Activated CD4-positive, alpha-beta T cell treated with anti-CD3 and anti-CD28 coated beads for 36 hours (primary cell): ENCODE results near the gene MYL11. TPM values are rescaled to one million over a fixed set of nuclear protein-coding genes. Genes with fewer than 3 reads are reported as not detected.

Experiments used
- ATAC-seq: fragments of 200-7000 bp; cut with Tn5 transposase; one replicate; pipeline ENCODE4 v1.10.0; 2021; ENCODE audit warnings: mild to moderate bottlenecking, moderate library complexity
- CTCF ChIA-PET: fragments of 350-600 bp; sonication (Branson Sonifier 250); formaldehyde crosslinking; loops from one replicate; lab custom pipeline; 2021; ENCODE audit warnings: antibody characterized with exemption; lab: Charles Lee
- POLR2A ChIA-PET: fragments of 350-600 bp; sonication (Branson Sonifier 250); formaldehyde crosslinking; loops from one replicate; lab custom pipeline; 2021; ENCODE audit warnings: antibody characterized with exemption, inconsistent platforms; lab: Charles Lee
- DNase-seq: peaks from one replicate; pipeline ENCODE4 v3.0.0-alpha.2; 2020
- H3K27ac Mint-ChIP-seq: one replicate; pipeline ENCODE4 v1.8.0; 2021; ENCODE audit warnings: mixed read lengths
- H3K27me3 Mint-ChIP-seq: one replicate; pipeline ENCODE4 v1.8.0; 2021; ENCODE audit warnings: mixed read lengths
- H3K36me3 Mint-ChIP-seq: one replicate; pipeline ENCODE4 v1.8.0; 2021; ENCODE audit warnings: low read depth, mixed read lengths
- H3K4me1 Mint-ChIP-seq: one replicate; pipeline ENCODE4 v1.8.0; 2021; ENCODE audit warnings: mixed read lengths
- H3K4me3 Mint-ChIP-seq: one replicate; pipeline ENCODE4 v1.8.0; 2021; ENCODE audit warnings: mild to moderate bottlenecking, moderate library complexity, mixed read lengths
- H3K9me3 Mint-ChIP-seq: one replicate; pipeline ENCODE4 v1.8.0; 2021; ENCODE audit warnings: low read depth, mixed read lengths
- intact Hi-C, 2 experiments: fragments of 100-400 bp; cut with DNase I in 1 of 2; cut with micrococcal nuclease in 1 of 2; formaldehyde crosslinking; loops; one replicate each; pipeline versions ENCODE4 v1.14.2 to v1.15.1; 2022 to 2024; cut with DNase I, micrococcal nuclease
- total RNA-seq, 2 experiments: library from RNA; stranded (reverse); gene quantifications; one replicate each; pipeline ENCODE4 v1.2.3, GENCODE V29; 2021

Gene MYL11
- total RNA-seq, 2 experiments from 2014 or later = 0.69 to 1.6 TPM

DNA sequence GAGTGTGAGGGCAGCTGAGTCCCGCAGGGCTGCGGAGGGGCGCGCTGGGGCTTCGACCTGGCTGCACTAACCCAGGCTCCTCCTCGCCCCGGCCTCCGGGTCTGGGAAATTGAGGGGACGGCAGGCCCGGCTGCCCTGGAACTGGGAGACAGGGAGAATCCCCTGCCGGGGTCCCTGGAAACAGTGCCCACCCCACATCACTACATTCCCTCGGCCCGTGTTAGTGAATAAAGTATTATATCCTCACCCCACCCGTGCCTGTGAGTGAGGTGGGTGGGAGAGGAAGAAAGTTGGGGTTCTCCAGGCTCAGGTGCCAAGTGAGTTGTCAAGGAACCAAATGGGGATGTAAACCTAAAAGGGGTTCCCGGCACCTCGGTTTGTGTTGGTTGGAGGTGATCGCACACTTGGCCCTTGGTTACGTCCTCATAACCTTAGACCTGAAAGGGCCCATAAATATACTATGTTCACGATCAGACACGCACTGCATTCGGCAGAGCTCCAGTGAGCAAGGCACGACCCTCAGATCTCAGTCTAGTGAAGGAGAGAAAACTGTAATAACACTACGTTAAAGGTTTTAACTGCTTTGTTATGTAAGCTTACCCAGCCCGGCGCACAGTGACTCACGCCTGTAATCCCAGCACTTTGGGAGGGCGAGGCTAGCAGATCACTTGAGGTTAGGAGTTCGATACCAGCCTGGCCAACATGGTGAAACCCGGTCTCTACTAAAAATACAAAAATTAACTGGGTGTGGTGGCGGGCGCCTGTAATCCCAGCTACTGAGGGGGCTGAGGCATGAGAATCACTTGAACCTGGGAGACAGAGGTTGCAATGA lies 44.0 kb downstream of the MYL11 start:
- POLR2A ChIA-PET = interaction anchor here (0.7 to 2.5 kb wide), 12 partner anchors 9 to 235 kb away, joined by 3 to 14 read pairs (median 6); partner anchors contain the start of genes CORO1A, DCTPP1, ITGAL and SEPTIN1
- CTCF ChIA-PET = interaction anchor here (0.7 to 4.3 kb wide), 18 partner anchors 9 to 210 kb away, joined by 3 to 56 read pairs (median 4); partner anchors contain the start of genes DCTPP1, TBC1D10B, ZNF48 and ZNF764
- peak overlapping the region; percentile 69 for H3K27ac Mint-ChIP-seq
- intact Hi-C loops = loop anchor here in 1 of 2 experiments (1.0 kb wide), 1 partner anchor 117 kb away; no protein-coding TSS in a partner anchor
- H3K4me1 Mint-ChIP-seq = peaks cover 30% of the 10 kb centered on the region
- ATAC-seq = no peak
- H3K4me3 Mint-ChIP-seq = peak overlapping the region; percentile 49
- no peaks in the 10 kb centered on the region for H3K27me3 Mint-ChIP-seq
- no peaks in the 10 kb centered on the region for H3K9me3 Mint-ChIP-seq
- peak; percentile 31 for DNase-seq
- H3K36me3 Mint-ChIP-seq = peaks cover 43% of the 10 kb centered on the region

DNA sequence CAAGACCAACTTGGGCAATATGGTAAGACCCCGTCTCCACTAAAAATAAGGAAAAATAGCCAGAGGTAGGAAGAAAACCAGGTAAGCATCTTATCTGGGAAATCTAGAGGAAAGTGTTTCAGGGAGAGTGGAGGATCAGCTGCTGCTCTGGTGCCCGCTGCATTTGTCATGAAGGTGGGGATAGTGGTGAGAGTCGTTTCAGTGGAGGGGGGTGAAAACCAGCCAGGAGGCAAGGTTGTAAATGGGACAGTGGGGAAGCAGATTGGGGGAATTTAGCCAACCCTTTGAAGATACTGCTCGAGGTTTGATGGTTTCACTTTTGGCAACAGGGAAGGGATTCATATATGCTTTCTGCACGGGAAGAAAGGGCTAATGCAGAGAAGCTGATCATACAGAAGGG lies 46.4 kb downstream of the MYL11 start:
- Mint-ChIP-seq H3K4me3 (no peak overlapping the region), H3K27me3 (no peaks in the 10 kb centered on the region), H3K36me3 (peaks cover 50% of the 10 kb centered on the region), H3K4me1 (peaks cover 22% of the 10 kb centered on the region), H3K27ac (no peak overlapping the region), H3K9me3 (no peaks in the 10 kb centered on the region)
- ChIA-PET POLR2A (interaction anchor here (2.5 kb wide), 1 partner anchor 9 kb away, joined by 9 read pairs; the partner anchor contains the start of gene DCTPP1), CTCF (interaction anchor here (4.3 kb wide), 1 partner anchor 9 kb away, joined by 56 read pairs; the partner anchor contains the start of gene DCTPP1)
- ATAC-seq = no peak
- no peak for DNase-seq
- intact Hi-C loops = no loop called here

Other genes starting within 250 kb of the MYL11 start
- gene CORO1A, start 191.2 kb upstream of the MYL11 start, total RNA-seq = 1,000 to 10,000 TPM in 1 of 2 experiments, 100 to 1,000 TPM in 1; 997 to 1,175 TPM
- gene BOLA2B, start 181.1 kb upstream of the MYL11 start, total RNA-seq = 100 to 1,000 TPM; 188 to 190 TPM
- gene SLX1A, start 180.9 kb upstream of the MYL11 start, total RNA-seq = 10 to 100 TPM; 24.4 to 99.3 TPM
- gene SULT1A3, start 175.5 kb upstream of the MYL11 start, total RNA-seq = 10 to 100 TPM; 17.4 to 18.9 TPM
- gene NPIPB13, start 126.3 kb upstream of the MYL11 start, total RNA-seq = 10 to 100 TPM; 10.5 to 11.3 TPM
- gene CD2BP2, start 19.5 kb upstream of the MYL11 start, total RNA-seq = 10 to 100 TPM; 42.3 to 51.8 TPM
- 10 to 100 TPM; 38.1 to 43.4 TPM for gene TBC1D10B, start 4.3 kb upstream of the MYL11 start, total RNA-seq
- gene SEPTIN1, start 7.8 kb downstream of the MYL11 start, total RNA-seq = 100 to 1,000 TPM; 155 to 159 TPM
- gene ZNF48, start 20.6 kb downstream of the MYL11 start, total RNA-seq = 10 to 100 TPM; 10.6 to 11.0 TPM
- 1 to 10 TPM; 3.8 to 4.0 TPM for gene ZNF771, start 32.8 kb downstream of the MYL11 start, total RNA-seq
- 100 to 1,000 TPM in 1 of 2 experiments, 10 to 100 TPM in 1; 89.3 to 102 TPM for gene DCTPP1, start 55.2 kb downstream of the MYL11 start, total RNA-seq
- gene SEPHS2, start 71.1 kb downstream of the MYL11 start, total RNA-seq = 10 to 100 TPM; 37.8 to 56.0 TPM
- gene ITGAL, start 97.9 kb downstream of the MYL11 start, total RNA-seq = 100 to 1,000 TPM; 210 to 222 TPM
- gene ZNF768, start 151.8 kb downstream of the MYL11 start, total RNA-seq = 10 to 100 TPM in 1 of 2 experiments, 1 to 10 TPM in 1; 8.9 to 11.1 TPM
- 1 to 10 TPM; 6.3 to 8.0 TPM for gene ZNF747, start 160.1 kb downstream of the MYL11 start, total RNA-seq
- gene ZNF764, start 183.6 kb downstream of the MYL11 start, total RNA-seq = 10 to 100 TPM in 1 of 2 experiments, 1 to 10 TPM in 1; 8.0 to 11.2 TPM
- 1 to 10 TPM; 7.1 to 9.1 TPM for gene ZNF688, start 196.9 kb downstream of the MYL11 start, total RNA-seq
- 10 to 100 TPM in 1 of 2 experiments, 1 to 10 TPM in 1; 9.2 to 10.8 TPM for gene ZNF785, start 210.9 kb downstream of the MYL11 start, total RNA-seq
- gene ZNF689, start 235.6 kb downstream of the MYL11 start, total RNA-seq = 10 to 100 TPM in 1 of 2 experiments, 1 to 10 TPM in 1; 9.0 to 10.7 TPM